Glomerular endothelial cell (primary cell): ENCODE data around the gene ISL1. TPM values are rescaled to one million over a fixed set of nuclear protein-coding genes. Genes with fewer than 3 reads are reported as not detected.

Experiments used
- DNase-seq: peaks from one replicate; pipeline ENCODE4 v3.0.0-alpha.2; 2011; ENCODE audit warnings: low read depth, low spot score; ENCODE audit errors: extremely low read depth
- total RNA-seq: library from RNA; depleted of rRNA; stranded (reverse); fragments of >200 nt; gene quantifications from 2 replicates; pipeline ENCODE4 v1.2.3, GENCODE V29; 2015

ISL1 gene
- total RNA-seq, 1 donor from 2014 or later = not detected

GRCh38 chr5:51439232-51439631 is 56.0 kb downstream of the ISL1 start:
- DNase-seq = no peak
